NT2/D1 (cell line): ENCODE data around the gene PFDN5.

Experiments
- SUZ12 ChIP-seq: IDR thresholded peaks from 2 replicates; pipeline ENCODE4 v1.6.1; 2011; ENCODE audit not compliant: insufficient read length, insufficient read depth; ENCODE audit errors: extremely low read depth
- YY1 ChIP-seq: IDR thresholded peaks from 2 replicates; pipeline ENCODE4 v1.6.1; 2011; ENCODE audit not compliant: insufficient read length, insufficient read depth
- ZNF274 ChIP-seq: IDR thresholded peaks from 2 replicates; pipeline ENCODE4 v1.6.1; 2011; ENCODE audit warnings: mild to moderate bottlenecking, low read depth, low read length

GRCh38 chr12:53338017-53338416 lies 42.7 kb downstream of the PFDN5 start:
- TF ChIP-seq ZNF274 (no peak), YY1 (no peak), SUZ12 (no peak)
